Uterus (tissue), 2 donors: ENCODE results near the gene SLC66A2.

Experiments used
- CTCF ChIP-seq, 4 experiments: fragments of 200-600 bp in 2 of 4; fragments of 450-650 bp in 2 of 4; sonication (generic) in 2 of 4; IDR thresholded peaks; one replicate each; pipeline ENCODE4 v1.5.1; 2016 to 2019; ENCODE audit warnings: antibody characterized with exemption in 4 of 4, mild to moderate bottlenecking in 2 of 4, moderate library complexity in 1 of 4
- POLR2A ChIP-seq, 2 donors: fragments of 450-650 bp; IDR thresholded peaks; one replicate each; pipeline ENCODE4 v1.6.1; 2016; ENCODE audit warnings: antibody characterized with exemption in 2 of 2, mild to moderate bottlenecking in 1 of 2, moderate library complexity in 1 of 2

DNA sequence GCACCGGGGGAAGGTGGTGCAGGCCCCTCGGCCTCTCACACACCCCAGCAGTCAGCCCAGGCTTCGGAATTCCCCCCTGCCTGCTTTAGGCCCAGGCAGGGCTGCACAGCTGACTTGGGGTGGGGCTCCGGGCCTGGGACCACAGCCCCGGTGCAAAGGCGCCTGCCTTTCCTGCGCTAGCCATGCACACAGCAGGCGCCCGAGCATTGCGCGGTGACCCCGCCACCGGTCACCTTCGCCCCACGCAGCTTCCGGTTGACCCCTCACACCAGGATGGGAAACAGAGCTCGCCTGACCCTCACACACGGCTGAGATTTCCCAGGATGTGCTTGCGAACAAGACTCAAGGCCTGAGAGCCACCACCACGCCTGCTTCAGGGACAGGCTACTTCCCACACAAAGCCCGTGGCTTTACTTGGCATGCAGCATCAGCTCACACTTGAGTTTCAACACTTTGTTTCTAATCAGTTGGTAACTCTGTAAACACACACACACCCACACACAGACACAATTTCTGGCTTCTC, 46.0 kb downstream of the SLC66A2 start:
- TF ChIP-seq CTCF (IDR thresholded peaks at IDR 0.05), result no peak
- TF ChIP-seq POLR2A (IDR thresholded peaks at IDR 0.05), result no peak
